Nephron (organoid): ENCODE measurements around the gene CYP26C1.

ENCODE experiments used
- H3K27ac Mint-ChIP-seq, 3 experiments: 2 replicates each; pipeline ENCODE4 v1.8.0; 2020; ENCODE audit warnings: mixed read lengths in 3 of 3, mild to moderate bottlenecking in 2 of 3, moderate library complexity in 1 of 3
- H3K27me3 Mint-ChIP-seq: 2 replicates; pipeline ENCODE4 v1.8.0; 2021; ENCODE audit warnings: low read depth, mild to moderate bottlenecking, moderate library complexity, mixed read lengths
- H3K36me3 Mint-ChIP-seq: 2 replicates; pipeline ENCODE4 v1.8.0; 2020; ENCODE audit warnings: low read depth, mixed read lengths
- H3K4me1 Mint-ChIP-seq: 2 replicates; pipeline ENCODE4 v1.8.0; 2020; ENCODE audit warnings: mixed read lengths
- H3K4me3 Mint-ChIP-seq, 3 experiments: 2 replicates each; pipeline ENCODE4 v1.8.0; 2020; ENCODE audit warnings: mild to moderate bottlenecking in 3 of 3, mixed read lengths in 3 of 3, moderate library complexity in 2 of 3
- H3K9me3 Mint-ChIP-seq: 2 replicates; pipeline ENCODE4 v1.8.0; 2020; ENCODE audit warnings: mixed read lengths
- CTCF ChIP-seq, 3 experiments: fragments of 200-600 bp; sonication (generic); IDR thresholded peaks; one replicate each; pipeline ENCODE4 v1.5.0; 2021; ENCODE audit warnings: antibody characterized with exemption in 3 of 3; ENCODE audit not compliant: unreplicated experiment in 3 of 3

The CYP26C1 gene

GRCh38 chr10:93079663-93080349 lies 19.2 kb downstream of the CYP26C1 start:
- TF ChIP-seq CTCF (IDR thresholded peaks at IDR 0.05; ENCODE audit: unreplicated experiment in 3 of 3), result no peak
- no peaks in the 10 kb centered on the region for H3K9me3 Mint-ChIP-seq
- peak overlapping the region in 2 of 3 experiments; percentile 42 to 60 for H3K4me3 Mint-ChIP-seq
- peaks cover 59% of the 10 kb centered on the region for H3K27me3 Mint-ChIP-seq
- H3K36me3 Mint-ChIP-seq, result no peaks in the 10 kb centered on the region
- peaks cover 38% of the 10 kb centered on the region for H3K4me1 Mint-ChIP-seq
- peak overlapping the region in 2 of 3 experiments; percentile 24 to 53 for H3K27ac Mint-ChIP-seq

GRCh38 chr10:93080350-93081046 lies 19.9 kb downstream of the CYP26C1 start:
- Mint-ChIP-seq H3K27ac (peak overlapping the region in 2 of 3 experiments; percentile 24 to 53), H3K36me3 (no peaks in the 10 kb centered on the region), H3K4me3 (peak overlapping the region in 2 of 3 experiments; percentile 42 to 60), H3K4me1 (peaks cover 36% of the 10 kb centered on the region), H3K9me3 (no peaks in the 10 kb centered on the region), H3K27me3 (peaks cover 52% of the 10 kb centered on the region)
- TF ChIP-seq CTCF (IDR thresholded peaks at IDR 0.05; ENCODE audit: unreplicated experiment in 3 of 3), result peak; percentile 86 to 88 (median 86)

GRCh38 chr10:93081318-93081717 lies 20.7 kb downstream of the CYP26C1 start:
- H3K4me3 Mint-ChIP-seq, result no peak overlapping the region
- peaks cover 32% of the 10 kb centered on the region for H3K4me1 Mint-ChIP-seq
- H3K36me3 Mint-ChIP-seq, result no peaks in the 10 kb centered on the region
- H3K27ac Mint-ChIP-seq, result no peak overlapping the region
- no peak for TF ChIP-seq CTCF (IDR thresholded peaks at IDR 0.05; ENCODE audit: unreplicated experiment in 3 of 3)
- no peaks in the 10 kb centered on the region for H3K9me3 Mint-ChIP-seq
- peaks cover 52% of the 10 kb centered on the region for H3K27me3 Mint-ChIP-seq

- H3K4me3 Mint-ChIP-seq, result no peak overlapping the region
- peak overlapping the region in 1 of 3 experiments; percentile 25 for H3K27ac Mint-ChIP-seq
- no peaks in the 10 kb centered on the region for H3K36me3 Mint-ChIP-seq
- H3K27me3 Mint-ChIP-seq, result peaks cover 49% of the 10 kb centered on the region
- no peak for TF ChIP-seq CTCF (IDR thresholded peaks at IDR 0.05; ENCODE audit: unreplicated experiment in 3 of 3)
- H3K4me1 Mint-ChIP-seq, result peaks cover 28% of the 10 kb centered on the region
- no peaks in the 10 kb centered on the region for H3K9me3 Mint-ChIP-seq
Observed at GRCh38 chr10:93081834-93082233, 21.2 kb downstream of the CYP26C1 start.

- no peaks in the 10 kb centered on the region for H3K36me3 Mint-ChIP-seq
- no peak overlapping the region for H3K27ac Mint-ChIP-seq
- H3K4me3 Mint-ChIP-seq, result no peak overlapping the region
- no peak for TF ChIP-seq CTCF (IDR thresholded peaks at IDR 0.05; ENCODE audit: unreplicated experiment in 3 of 3)
- H3K4me1 Mint-ChIP-seq, result peaks cover 32% of the 10 kb centered on the region
- peaks cover 31% of the 10 kb centered on the region for H3K27me3 Mint-ChIP-seq
- H3K9me3 Mint-ChIP-seq, result no peaks in the 10 kb centered on the region
Observed at GRCh38 chr10:93083743-93084539, 23.3 kb downstream of the CYP26C1 start.
